Osteoblast (primary cell): ENCODE results near the gene BCL2A1. TPM values are rescaled to one million over a fixed set of nuclear protein-coding genes. Genes with fewer than 3 reads are reported as not detected.
A peak's percentile ranks its signal among the peaks of the same experiment; 100 is the strongest.

Experiments used
- DNase-seq: peaks from one replicate; pipeline ENCODE4 v3.0.0; 2011; ENCODE audit warnings: low spot score, mixed read lengths; ENCODE audit not compliant: insufficient read length; ENCODE audit errors: missing footprints
- H2AFZ ChIP-seq: 2 replicates; pipeline ENCODE4 v1.6.0; 2011; ENCODE audit warnings: mild to moderate bottlenecking, low read length
- H3K27ac ChIP-seq: 2 replicates; pipeline ENCODE4 v1.5.1; 2011; ENCODE audit warnings: mild to moderate bottlenecking, low read depth, low read length, moderate library complexity
- H3K27me3 ChIP-seq: 2 replicates; pipeline ENCODE4 v1.6.0; 2012; ENCODE audit warnings: mild to moderate bottlenecking, control low read depth, inconsistent platforms, low read length, moderate library complexity; ENCODE audit not compliant: insufficient read depth
- H3K36me3 ChIP-seq: 2 replicates; pipeline ENCODE4 v1.5.1; 2011; ENCODE audit warnings: mild to moderate bottlenecking, low read length, control low read depth, moderate library complexity; ENCODE audit not compliant: insufficient read depth
- H3K4me1 ChIP-seq: 2 replicates; pipeline ENCODE4 v1.5.1; 2011; ENCODE audit warnings: mild to moderate bottlenecking, low read length, control low read depth, moderate library complexity; ENCODE audit not compliant: insufficient read depth
- H3K4me2 ChIP-seq: 2 replicates; pipeline ENCODE4 v1.6.0; 2011; ENCODE audit warnings: mild to moderate bottlenecking, low read length; ENCODE audit not compliant: insufficient read depth
- H3K4me3 ChIP-seq: fragments of 200-600 bp; sonication (generic); 3 replicates; pipeline ENCODE4 v1.5.1; 2012; ENCODE audit warnings: mild to moderate bottlenecking, low read length, inconsistent platforms; ENCODE audit not compliant: insufficient read depth
- H3K79me2 ChIP-seq: 2 replicates; pipeline ENCODE4 v1.6.0; 2012; ENCODE audit warnings: mild to moderate bottlenecking, low read length, control low read depth, inconsistent platforms; ENCODE audit not compliant: insufficient read depth
- H3K9me3 ChIP-seq: 2 replicates; pipeline ENCODE4 v1.5.1; 2011; ENCODE audit warnings: low read depth, low read length, control low read depth
- H4K20me1 ChIP-seq: 2 replicates; pipeline ENCODE4 v1.6.0; 2012; ENCODE audit warnings: mild to moderate bottlenecking, low read length, control low read depth; ENCODE audit not compliant: insufficient read depth
- total RNA-seq: library from RNA; depleted of rRNA; stranded (reverse); fragments of >200 nt; gene quantifications from 2 replicates; pipeline ENCODE4 v1.2.3, GENCODE V29; 2012
- TF ChIP-seq, protein P1 (sequence below): IDR thresholded peaks from 2 replicates; pipeline ENCODE4 v1.5.1; 2011; ENCODE audit warnings: mild to moderate bottlenecking, low read depth, low read length, moderate library complexity; ENCODE audit errors: extremely low read depth

The BCL2A1 gene
- total RNA-seq, 1 donor, result not detected

DNA sequence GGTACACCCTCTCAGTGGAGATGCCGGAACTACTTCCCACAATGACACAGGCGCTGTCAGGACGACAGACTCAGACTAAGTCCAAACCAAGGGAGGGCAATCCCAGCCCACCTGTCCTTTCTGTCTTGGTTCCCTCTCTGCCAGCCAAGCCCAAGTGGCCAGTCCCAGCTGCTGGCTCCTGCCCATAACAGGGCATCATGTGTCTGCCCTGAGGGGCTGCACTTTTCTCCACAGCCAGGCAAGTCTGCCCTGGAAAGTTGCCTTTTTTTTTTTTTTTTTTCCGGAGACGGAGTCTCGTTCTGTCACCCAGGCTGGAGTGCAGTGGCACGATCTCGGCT, 20.0 kb upstream of the BCL2A1 start:
- no peaks in the 10 kb centered on the region for H4K20me1 ChIP-seq
- no peaks in the 10 kb centered on the region for H3K27me3 ChIP-seq
- H3K4me3 ChIP-seq, result no peak overlapping the region
- no peak overlapping the region for H3K4me2 ChIP-seq
- no peak overlapping the region for H3K27ac ChIP-seq
- H2AFZ ChIP-seq, result no peak overlapping the region
- H3K9me3 ChIP-seq, result no peaks in the 10 kb centered on the region
- H3K36me3 ChIP-seq, result no peaks in the 10 kb centered on the region
- no peak for DNase-seq
- no peaks in the 10 kb centered on the region for H3K4me1 ChIP-seq
- no peaks in the 10 kb centered on the region for H3K79me2 ChIP-seq
- TF ChIP-seq, protein P1, sequence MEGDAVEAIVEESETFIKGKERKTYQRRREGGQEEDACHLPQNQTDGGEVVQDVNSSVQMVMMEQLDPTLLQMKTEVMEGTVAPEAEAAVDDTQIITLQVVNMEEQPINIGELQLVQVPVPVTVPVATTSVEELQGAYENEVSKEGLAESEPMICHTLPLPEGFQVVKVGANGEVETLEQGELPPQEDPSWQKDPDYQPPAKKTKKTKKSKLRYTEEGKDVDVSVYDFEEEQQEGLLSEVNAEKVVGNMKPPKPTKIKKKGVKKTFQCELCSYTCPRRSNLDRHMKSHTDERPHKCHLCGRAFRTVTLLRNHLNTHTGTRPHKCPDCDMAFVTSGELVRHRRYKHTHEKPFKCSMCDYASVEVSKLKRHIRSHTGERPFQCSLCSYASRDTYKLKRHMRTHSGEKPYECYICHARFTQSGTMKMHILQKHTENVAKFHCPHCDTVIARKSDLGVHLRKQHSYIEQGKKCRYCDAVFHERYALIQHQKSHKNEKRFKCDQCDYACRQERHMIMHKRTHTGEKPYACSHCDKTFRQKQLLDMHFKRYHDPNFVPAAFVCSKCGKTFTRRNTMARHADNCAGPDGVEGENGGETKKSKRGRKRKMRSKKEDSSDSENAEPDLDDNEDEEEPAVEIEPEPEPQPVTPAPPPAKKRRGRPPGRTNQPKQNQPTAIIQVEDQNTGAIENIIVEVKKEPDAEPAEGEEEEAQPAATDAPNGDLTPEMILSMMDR, result no peak

DNA sequence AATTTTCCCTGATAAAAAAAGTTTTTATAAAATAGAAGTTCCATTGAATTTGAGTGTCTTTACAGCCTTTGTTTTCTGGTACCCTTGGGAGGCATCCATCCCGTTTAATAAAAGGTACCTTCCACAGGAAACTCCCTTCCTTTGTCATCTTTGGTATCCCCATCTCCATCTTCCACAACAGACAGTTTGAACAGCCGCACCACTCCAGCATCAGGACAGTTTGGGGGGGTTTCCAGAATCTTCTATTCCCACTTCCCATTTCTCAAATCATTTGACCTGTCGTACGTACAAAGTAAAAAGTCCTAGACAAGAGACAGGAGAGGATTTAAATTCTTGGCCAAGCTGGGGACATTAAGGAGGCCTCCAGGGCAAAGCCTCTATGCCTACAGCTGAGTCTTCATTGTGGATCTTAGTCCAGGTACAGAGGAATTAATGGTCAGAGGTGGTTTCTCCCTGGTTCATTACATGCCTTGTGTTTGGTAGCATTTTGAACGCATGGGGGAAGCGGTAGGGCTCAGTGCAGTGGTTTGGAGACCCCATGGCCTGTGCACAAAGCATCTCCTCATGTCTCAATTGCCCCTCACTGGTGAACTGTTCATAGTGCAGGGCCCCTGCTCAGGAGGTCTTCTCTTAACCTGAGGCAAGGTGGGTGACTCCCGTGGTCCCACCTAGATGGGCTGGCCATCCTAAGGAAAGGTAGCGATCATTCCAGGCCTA, 19.4 kb upstream of the BCL2A1 start:
- Histone ChIP-seq H3K36me3 (no peaks in the 10 kb centered on the region), H3K4me2 (no peak overlapping the region), H3K4me3 (no peak overlapping the region), H3K27me3 (no peaks in the 10 kb centered on the region), H3K9me3 (no peaks in the 10 kb centered on the region), H3K4me1 (no peaks in the 10 kb centered on the region), H2AFZ (no peak overlapping the region), H4K20me1 (no peaks in the 10 kb centered on the region), H3K27ac (no peak overlapping the region), H3K79me2 (no peaks in the 10 kb centered on the region)
- DNase-seq, result peak; percentile 41
- TF ChIP-seq, protein P1, result no peak

DNA sequence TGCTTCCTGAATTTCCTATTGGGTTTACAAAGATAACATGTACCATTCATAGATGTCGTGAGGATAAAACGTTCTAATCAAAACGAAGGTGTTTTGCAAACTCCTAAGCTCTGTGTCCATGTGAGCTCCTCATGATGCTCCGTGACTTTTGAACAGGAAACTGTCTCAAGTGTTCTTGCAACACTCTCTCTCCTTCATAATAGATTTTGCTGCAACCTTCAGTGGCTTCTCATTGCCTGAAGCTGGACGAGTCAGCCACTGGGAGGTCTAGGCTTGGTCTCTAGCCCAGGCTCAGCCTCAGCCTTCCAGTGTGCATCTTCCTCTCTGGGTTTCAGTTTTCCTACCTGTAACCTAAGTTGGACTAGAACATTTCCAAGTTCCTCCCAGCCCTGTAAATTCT, 18.7 kb upstream of the BCL2A1 start:
- Histone ChIP-seq H3K4me1 (no peaks in the 10 kb centered on the region), H3K4me3 (no peak overlapping the region), H3K4me2 (no peak overlapping the region), H3K27ac (no peak overlapping the region), H3K36me3 (no peaks in the 10 kb centered on the region), H3K27me3 (no peaks in the 10 kb centered on the region), H4K20me1 (no peaks in the 10 kb centered on the region), H3K9me3 (no peaks in the 10 kb centered on the region), H3K79me2 (no peaks in the 10 kb centered on the region), H2AFZ (no peak overlapping the region)
- TF ChIP-seq, protein P1, result no peak
- DNase-seq, result no peak

DNA sequence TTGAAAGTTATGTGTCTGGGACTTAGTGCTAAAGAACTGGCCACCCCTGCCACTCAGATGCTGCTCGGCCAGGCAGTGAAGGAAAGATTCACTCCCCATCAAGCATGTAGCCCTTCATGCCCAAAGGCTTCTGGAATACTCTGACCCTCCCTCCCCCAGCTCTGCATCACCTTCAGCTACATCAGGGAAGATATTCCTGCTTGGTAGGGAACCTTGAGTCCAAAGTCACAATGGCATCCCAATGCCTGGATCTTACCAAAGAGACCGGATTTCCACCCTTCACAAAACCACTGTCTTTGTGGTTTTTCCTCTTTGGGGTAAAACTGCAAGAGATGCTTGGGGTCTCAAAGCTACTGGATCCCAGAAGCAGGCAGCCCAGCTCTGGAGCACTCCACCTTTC, 18.2 kb upstream of the BCL2A1 start:
- no peaks in the 10 kb centered on the region for H3K4me1 ChIP-seq
- H3K9me3 ChIP-seq, result no peaks in the 10 kb centered on the region
- no peak overlapping the region for H3K4me2 ChIP-seq
- no peak for DNase-seq
- H2AFZ ChIP-seq, result no peak overlapping the region
- no peaks in the 10 kb centered on the region for H3K27me3 ChIP-seq
- H3K79me2 ChIP-seq, result no peaks in the 10 kb centered on the region
- no peak overlapping the region for H3K27ac ChIP-seq
- H3K36me3 ChIP-seq, result no peaks in the 10 kb centered on the region
- no peak overlapping the region for H3K4me3 ChIP-seq
- TF ChIP-seq, protein P1, result no peak
- no peaks in the 10 kb centered on the region for H4K20me1 ChIP-seq
